ENCODE results near the gene NUP62. TPM values are rescaled to one million over a fixed set of nuclear protein-coding genes. Genes with fewer than 3 reads are reported as not detected.

The NUP62 gene
- total and polyA plus RNA-seq, 2 of the 8 experiments (the other 6 are each of a cell fraction or from before 2014, with no cell fraction given), result 50.0 to 107 TPM

DNA sequence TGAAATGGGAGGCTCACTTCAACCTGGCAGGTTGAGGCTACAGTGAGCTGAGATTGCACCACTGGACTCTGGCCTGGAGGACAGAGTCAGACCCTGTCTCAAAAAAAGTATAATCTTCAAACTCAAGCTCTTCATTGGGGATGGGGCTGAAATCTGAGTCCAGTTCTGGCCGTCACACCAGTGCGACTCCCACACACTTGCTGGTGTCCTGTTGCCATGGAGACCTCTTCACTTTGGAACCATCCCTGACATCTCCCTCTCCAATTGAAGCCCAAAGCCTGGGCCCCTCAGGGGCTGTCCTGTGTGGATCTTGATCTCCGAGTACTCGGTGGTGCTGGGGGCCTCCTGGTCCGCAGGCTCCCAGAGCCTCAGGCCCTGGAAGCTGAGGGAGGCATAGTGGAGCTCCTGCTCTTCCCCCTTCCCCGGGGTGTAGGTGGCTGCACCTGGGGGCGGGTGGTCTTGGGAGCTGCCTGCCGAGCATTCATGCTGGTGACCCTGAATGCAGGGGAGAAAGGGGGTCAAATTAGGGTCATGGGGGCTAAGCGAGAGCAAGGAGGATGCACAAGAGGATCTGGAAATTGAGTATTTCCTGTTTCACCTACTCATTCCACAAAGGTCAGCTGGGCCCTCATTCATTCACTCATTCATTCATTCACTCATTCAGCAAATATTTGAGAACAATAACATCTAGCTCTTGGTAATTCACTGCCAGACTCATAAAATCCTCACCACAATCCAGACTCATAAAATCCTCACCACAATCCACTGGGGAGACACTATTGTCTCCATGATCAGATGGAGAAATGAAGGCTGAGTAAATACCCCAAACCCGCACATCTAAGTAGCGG lies 20.7 kb upstream of the NUP62 start:
- POLR2A ChIA-PET (ENCODE audit: partially characterized antibody), result interaction anchor here (0.7 to 2.2 kb wide), 4 partner anchors 21 to 38 kb away, joined by 3 to 8 read pairs (median 4); partner anchors contain the start of genes ATF5 and NUP62
- Histone ChIP-seq H4K5ac (ENCODE audit: insufficient read length, low read depth, low read length) (no peak overlapping the region), H2BK12ac (ENCODE audit: low read depth, low read length) (no peak overlapping the region), H4K91ac (replicated peaks; ENCODE audit: insufficient read length, low read length) (no peak overlapping the region), H3K27ac (ENCODE audit: low read depth, low read length) (no peak overlapping the region), H3K4me2 (ENCODE audit: insufficient read depth in 1 of 2, low read depth in 2 of 2, low read length in 2 of 2) (no peak overlapping the region), H3K4me3 (ENCODE audit: extremely low read depth in 1 of 4, insufficient read depth in 2 of 4, low read depth in 3 of 4, low read length in 4 of 4) (no peak overlapping the region), H2BK5ac (ENCODE audit: low read depth, low read length) (no peak overlapping the region), H3K14ac (ENCODE audit: insufficient read length) (no peak overlapping the region), H4K20me1 (replicated peaks in 1 of 2; ENCODE audit: control insufficient read depth in 1 of 2, insufficient read depth in 2 of 2, low read length in 2 of 2) (peaks cover 0 to 1% of the 10 kb centered on the region in 2 experiments), H2BK20ac (ENCODE audit: low read length) (no peak overlapping the region), H3K4ac (replicated peaks; ENCODE audit: insufficient read length, low read depth, low read length) (no peak overlapping the region), H3K9ac (replicated peaks in 1 of 4; ENCODE audit: extremely low read depth in 1 of 4, low read depth in 3 of 4, low read length in 3 of 4) (no peak overlapping the region), H3K4me1 (replicated peaks in 1 of 4; ENCODE audit: control insufficient read depth in 3 of 4, insufficient read depth in 4 of 4, low read length in 3 of 4) (peaks cover 0 to 8% (median 4%) of the 10 kb centered on the region in 4 experiments; a peak in 5 of 7 replicates), H3K23me2 (ENCODE audit: low read depth, low read length) (no peaks in the 10 kb centered on the region), H2BK15ac (ENCODE audit: low read length) (no peak overlapping the region), H3K27me3 (replicated peaks in 1 of 4; ENCODE audit: control insufficient read depth in 3 of 4, extremely low read depth in 1 of 4, insufficient read depth in 3 of 4, low read length in 3 of 4) (no peaks in the 10 kb centered on the region), H3K9me3 (ENCODE audit: insufficient read depth in 2 of 2, low read depth in 1 of 2, low read length in 1 of 2) (peaks cover 0 to 3% of the 10 kb centered on the region in 2 experiments; a peak in 1 of 4 replicates), H3K18ac (ENCODE audit: extremely low read depth, low read length) (no peak overlapping the region), H3K79me2 (ENCODE audit: control insufficient read depth in 1 of 2, insufficient read depth in 2 of 2, low read length in 2 of 2) (no peaks in the 10 kb centered on the region), H2AFZ (ENCODE audit: low read length) (no peak overlapping the region), H3K23ac (ENCODE audit: insufficient read length) (no peak overlapping the region), H3K36me3 (ENCODE audit: control insufficient read depth in 2 of 4, insufficient read depth in 4 of 4, low read length in 3 of 4) (no peaks in the 10 kb centered on the region), H2AK5ac (ENCODE audit: low read depth, low read length) (no peak overlapping the region), H4K8ac (ENCODE audit: extremely low read depth, insufficient read depth, low read length) (no peak overlapping the region), H3K79me1 (ENCODE audit: low read depth, low read length) (no peaks in the 10 kb centered on the region), H2BK120ac (replicated peaks; ENCODE audit: low read depth, low read length) (no peak overlapping the region), H3K56ac (replicated peaks; ENCODE audit: insufficient read length, low read depth, low read length) (no peak overlapping the region)
- CTCF ChIA-PET (ENCODE audit: partially characterized antibody), result interaction anchor here (0.6 to 7.3 kb wide), 8 partner anchors 10 to 1358 kb away, joined by 3 to 69 read pairs (median 4); no protein-coding TSS in a partner anchor
- WGBS, 2 experiments (ENCODE audit: extremely low coverage in 1 of 2, insufficient coverage in 1 of 2, insufficient read length in 1 of 2, insufficient replicate concordance in 2 of 2, low coverage in 1 of 2, low lambda C conversion rate in 2 of 2, missing lambda C conversion rate in 1 of 2), result 86% methylated on average over 11 of the region's 11 CpGs; no CpG with 5 or more reads in 1 of the 2 experiments
- FAIRE-seq (no peak), DNase-seq (ENCODE audit: low read depth in 1 of 2, low spot score in 2 of 2) (no peak)
- TF ChIP-seq RAD21 (IDR thresholded peaks at IDR 0.05 in 1 of 2, conservative IDR thresholded peaks at IDR 0.05 in 1 of 2; ENCODE audit: low read depth in 2 of 2, low read length in 2 of 2) (no peak), TEAD4 (IDR thresholded peaks at IDR 0.05; ENCODE audit: low read depth, low read length) (no peak), BRCA1 (IDR thresholded peaks at IDR 0.05; ENCODE audit: low read depth, low read length) (no peak), YY1 (IDR thresholded peaks at IDR 0.05; ENCODE audit: low read depth, low read length) (no peak), CHD2 (IDR thresholded peaks at IDR 0.05; ENCODE audit: low read length) (no peak), SP1 (IDR thresholded peaks at IDR 0.05; ENCODE audit: low read depth, low read length) (no peak), SP4 (IDR thresholded peaks at IDR 0.05; ENCODE audit: low read length) (no peak), ZNF274 (IDR thresholded peaks at IDR 0.05; ENCODE audit: borderline replicate concordance, extremely low read depth, low read length) (no peak), BACH1 (IDR thresholded peaks at IDR 0.05; ENCODE audit: low read length) (no peak), CTBP2 (IDR thresholded peaks at IDR 0.05; ENCODE audit: borderline replicate concordance, insufficient read depth, insufficient read length, low read length) (no peak), CBX5 (IDR thresholded peaks at IDR 0.05; ENCODE audit: low read depth, low read length) (no peak), KDM5A (IDR thresholded peaks at IDR 0.05; ENCODE audit: low read length) (no peak), SIN3A (conservative IDR thresholded peaks at IDR 0.05 in 1 of 2, IDR thresholded peaks at IDR 0.05 in 1 of 2; ENCODE audit: low read depth in 1 of 2, low read length in 2 of 2) (no peak)

Data from H1 (cell line).